HCT116 (cell line): ENCODE measurements around the gene HIRA.

ENCODE experiments used
- CTCF ChIP-seq, 3 experiments: fragments of 200-600 bp in 1 of 3; sonication (generic) in 1 of 3; IDR thresholded peaks in 2 of 3; conservative IDR thresholded peaks in 1 of 3; 2 replicates each; pipeline ENCODE4 v1.5.1; 2012 to 2017; ENCODE audit warnings: low read depth in 2 of 3, low read length in 2 of 3, antibody characterized with exemption in 1 of 3, borderline replicate concordance in 1 of 3, control low read depth in 1 of 3, mild to moderate bottlenecking in 1 of 3, mixed read lengths in 1 of 3, mixed run types in 1 of 3, moderate library complexity in 1 of 3; ENCODE audit not compliant: insufficient read depth in 1 of 3
- EZH2phosphoT487 ChIP-seq: fragments of 200-600 bp; IDR thresholded peaks from 2 replicates; pipeline ENCODE4 v1.6.1; 2018; ENCODE audit warnings: antibody characterized with exemption, borderline replicate concordance
- JUND ChIP-seq: IDR thresholded peaks from 2 replicates; pipeline ENCODE4 v1.6.1; 2012
- MAX ChIP-seq: IDR thresholded peaks from 2 replicates; pipeline ENCODE4 v1.6.1; 2012
- POLR2A ChIP-seq: IDR thresholded peaks from 2 replicates; pipeline ENCODE4 v1.7.0; 2011; ENCODE audit warnings: borderline replicate concordance; ENCODE audit not compliant: insufficient read depth, insufficient read length; ENCODE audit errors: extremely low read depth
- SIN3A ChIP-seq: IDR thresholded peaks from 2 replicates; pipeline ENCODE4 v1.6.1; 2012; ENCODE audit warnings: low read depth
- TF ChIP-seq, protein P1 (sequence below): IDR thresholded peaks from 2 replicates; pipeline ENCODE4 v1.6.1; 2012; ENCODE audit warnings: low read depth

GRCh38 chr22:19466126-19466716 lies 34.7 kb upstream of the HIRA start:
- TF ChIP-seq CTCF (IDR thresholded peaks at IDR 0.05 in 2 of 3, conservative IDR thresholded peaks at IDR 0.05 in 1 of 3; ENCODE audit: borderline replicate concordance in 1 of 3, insufficient read depth in 1 of 3, low read depth in 2 of 3, low read length in 2 of 3) (no peak), POLR2A (no peak), MAX (no peak), SIN3A (no peak), EZH2phosphoT487 (no peak), JUND (no peak)
- TF ChIP-seq, protein P1, sequence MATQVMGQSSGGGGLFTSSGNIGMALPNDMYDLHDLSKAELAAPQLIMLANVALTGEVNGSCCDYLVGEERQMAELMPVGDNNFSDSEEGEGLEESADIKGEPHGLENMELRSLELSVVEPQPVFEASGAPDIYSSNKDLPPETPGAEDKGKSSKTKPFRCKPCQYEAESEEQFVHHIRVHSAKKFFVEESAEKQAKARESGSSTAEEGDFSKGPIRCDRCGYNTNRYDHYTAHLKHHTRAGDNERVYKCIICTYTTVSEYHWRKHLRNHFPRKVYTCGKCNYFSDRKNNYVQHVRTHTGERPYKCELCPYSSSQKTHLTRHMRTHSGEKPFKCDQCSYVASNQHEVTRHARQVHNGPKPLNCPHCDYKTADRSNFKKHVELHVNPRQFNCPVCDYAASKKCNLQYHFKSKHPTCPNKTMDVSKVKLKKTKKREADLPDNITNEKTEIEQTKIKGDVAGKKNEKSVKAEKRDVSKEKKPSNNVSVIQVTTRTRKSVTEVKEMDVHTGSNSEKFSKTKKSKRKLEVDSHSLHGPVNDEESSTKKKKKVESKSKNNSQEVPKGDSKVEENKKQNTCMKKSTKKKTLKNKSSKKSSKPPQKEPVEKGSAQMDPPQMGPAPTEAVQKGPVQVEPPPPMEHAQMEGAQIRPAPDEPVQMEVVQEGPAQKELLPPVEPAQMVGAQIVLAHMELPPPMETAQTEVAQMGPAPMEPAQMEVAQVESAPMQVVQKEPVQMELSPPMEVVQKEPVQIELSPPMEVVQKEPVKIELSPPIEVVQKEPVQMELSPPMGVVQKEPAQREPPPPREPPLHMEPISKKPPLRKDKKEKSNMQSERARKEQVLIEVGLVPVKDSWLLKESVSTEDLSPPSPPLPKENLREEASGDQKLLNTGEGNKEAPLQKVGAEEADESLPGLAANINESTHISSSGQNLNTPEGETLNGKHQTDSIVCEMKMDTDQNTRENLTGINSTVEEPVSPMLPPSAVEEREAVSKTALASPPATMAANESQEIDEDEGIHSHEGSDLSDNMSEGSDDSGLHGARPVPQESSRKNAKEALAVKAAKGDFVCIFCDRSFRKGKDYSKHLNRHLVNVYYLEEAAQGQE = no peak
